GM23338 (cell line): ENCODE data around the gene FOXJ1. TPM values are rescaled to one million over a fixed set of nuclear protein-coding genes. Genes with fewer than 3 reads are reported as not detected.

ENCODE experiments used
- ATAC-seq: fragments of 200-7000 bp; cut with Tn5 transposase; 3 replicates; pipeline ENCODE4 v1.9.1; 2020
- DNase-seq: peaks from one replicate; pipeline ENCODE4 v3.0.0-alpha.2; 2015; ENCODE audit warnings: low spot score
- H2AFZ ChIP-seq: fragments of 200-600 bp; sonication (generic); 2 replicates; pipeline ENCODE4 v1.8.0; 2016; ENCODE audit warnings: antibody characterized with exemption, mild to moderate bottlenecking, moderate library complexity
- H3F3A ChIP-seq: fragments of 200-600 bp; sonication (generic); replicated peaks from 2 replicates; pipeline ENCODE4 v1.8.0; 2017; ENCODE audit warnings: antibody characterized with exemption, mixed run types, low read depth
- H3K27ac ChIP-seq: fragments of 200-600 bp; sonication (generic); 2 replicates; pipeline ENCODE4 v1.6.1; 2016; ENCODE audit warnings: low read depth
- H3K27me3 ChIP-seq: fragments of 200-600 bp; sonication (generic); 2 replicates; pipeline ENCODE4 v1.8.0; 2016; ENCODE audit warnings: mild to moderate bottlenecking, mixed run types, moderate library complexity; ENCODE audit not compliant: insufficient read depth
- H3K36me3 ChIP-seq: fragments of 200-600 bp; sonication (generic); 2 replicates; pipeline ENCODE4 v1.8.0; 2016; ENCODE audit warnings: mild to moderate bottlenecking; ENCODE audit not compliant: insufficient read depth
- H3K4me1 ChIP-seq: fragments of 200-600 bp; sonication (generic); 2 replicates; pipeline ENCODE4 v1.8.0; 2016; ENCODE audit warnings: mild to moderate bottlenecking, moderate library complexity; ENCODE audit not compliant: insufficient read depth
- H3K4me2 ChIP-seq: fragments of 200-600 bp; sonication (generic); 2 replicates; pipeline ENCODE4 v1.7.1; 2017; ENCODE audit warnings: mixed run types
- H3K4me3 ChIP-seq: fragments of 200-600 bp; sonication (generic); 2 replicates; pipeline ENCODE4 v1.6.1; 2016; ENCODE audit warnings: mixed run types
- H3K79me2 ChIP-seq: fragments of 200-600 bp; sonication (generic); replicated peaks from 2 replicates; pipeline ENCODE4 v1.8.0; 2017; ENCODE audit warnings: mild to moderate bottlenecking; ENCODE audit not compliant: insufficient read depth
- H3K9me2 ChIP-seq: fragments of 200-600 bp; sonication (generic); 2 replicates; pipeline ENCODE4 v1.8.0; 2017; ENCODE audit not compliant: insufficient read depth
- H4K20me1 ChIP-seq: fragments of 200-600 bp; sonication (generic); replicated peaks from 2 replicates; pipeline ENCODE4 v1.8.0; 2017; ENCODE audit warnings: mild to moderate bottlenecking; ENCODE audit not compliant: insufficient read depth
- H3K27ac Mint-ChIP-seq: 2 replicates; pipeline ENCODE4 v1.8.0; 2020; ENCODE audit warnings: inconsistent platforms, mild to moderate bottlenecking, moderate library complexity, mixed read lengths
- H3K27me3 Mint-ChIP-seq: 3 replicates; pipeline ENCODE4 v1.8.0; 2022; ENCODE audit warnings: low read depth, mild to moderate bottlenecking, moderate library complexity, mixed read lengths, inconsistent platforms; ENCODE audit not compliant: insufficient read depth, poor library complexity
- H3K36me3 Mint-ChIP-seq: 3 replicates; pipeline ENCODE4 v1.8.0; 2021; ENCODE audit warnings: low read depth, mild to moderate bottlenecking, inconsistent platforms, moderate library complexity, mixed read lengths
- H3K4me1 Mint-ChIP-seq: 3 replicates; pipeline ENCODE4 v1.8.0; 2020; ENCODE audit warnings: mild to moderate bottlenecking, inconsistent platforms, mixed read lengths
- H3K4me3 Mint-ChIP-seq: 3 replicates; pipeline ENCODE4 v1.8.0; 2021; ENCODE audit warnings: moderate library complexity, mild to moderate bottlenecking, inconsistent platforms, mixed read lengths
- H3K9me3 Mint-ChIP-seq: 3 replicates; pipeline ENCODE4 v1.8.0; 2020; ENCODE audit warnings: moderate library complexity, mild to moderate bottlenecking, inconsistent platforms, mixed read lengths
- CREB1 ChIP-seq: fragments of 250-450 bp; sonication (Bioruptor Pico); IDR thresholded peaks from 2 replicates; pipeline ENCODE4 v1.5.0; 2020; ENCODE audit warnings: low read depth, mild to moderate bottlenecking, moderate library complexity
- ETS1 ChIP-seq: IDR thresholded peaks from 2 replicates; pipeline ENCODE4 v1.6.1; 2016; ENCODE audit warnings: antibody characterized with exemption
- EZH2 ChIP-seq: fragments of 200-600 bp; sonication (generic); IDR thresholded peaks from one replicate; pipeline ENCODE4 v1.8.0; 2017; ENCODE audit warnings: antibody characterized with exemption, mild to moderate bottlenecking, low read depth; ENCODE audit not compliant: unreplicated experiment
- EZH2phosphoT487 ChIP-seq: fragments of 200-600 bp; sonication (generic); IDR thresholded peaks from one replicate; pipeline ENCODE4 v1.8.1; 2018; ENCODE audit warnings: antibody characterized with exemption; ENCODE audit not compliant: unreplicated experiment
- JUNB ChIP-seq: IDR thresholded peaks from one replicate; pipeline ENCODE4 v1.6.1; 2016; ENCODE audit warnings: antibody characterized with exemption; ENCODE audit not compliant: unreplicated experiment
- NANOG ChIP-seq: IDR thresholded peaks from 2 replicates; pipeline ENCODE4 v1.6.1; 2016; ENCODE audit warnings: antibody characterized with exemption, borderline replicate concordance
- POLR2AphosphoS5 ChIP-seq: IDR thresholded peaks from 2 replicates; pipeline ENCODE4 v1.6.1; 2016; ENCODE audit warnings: antibody characterized with exemption, low read depth
- STAT1 ChIP-seq: IDR thresholded peaks from one replicate; pipeline ENCODE4 v1.6.1; 2016; ENCODE audit warnings: antibody characterized with exemption; ENCODE audit not compliant: unreplicated experiment
- ZNF114 ChIP-seq: fragments of 250-450 bp; sonication (Bioruptor Pico); IDR thresholded peaks from 2 replicates; pipeline ENCODE4 v1.5.0; 2020; ENCODE audit warnings: mild to moderate bottlenecking, moderate library complexity
- ZNF331 ChIP-seq: fragments of 250-450 bp; sonication (Bioruptor Pico); IDR thresholded peaks from 2 replicates; pipeline ENCODE4 v1.5.0; 2020; ENCODE audit warnings: low read depth, mild to moderate bottlenecking, moderate library complexity
- polyA plus RNA-seq: library from polyadenylated mRNA; unstranded; fragments of >200 nt; fragmentation: Nextera tagmentation; extraction: Ambion mirVana; gene quantifications from 2 replicates; pipeline ENCODE4 v1.2.1, GENCODE V29; 2016
- total RNA-seq: library from RNA; depleted of rRNA; stranded (reverse); fragments of >200 nt; shearing (Covaris generic); gene quantifications from 2 replicates; pipeline ENCODE4 v1.2.3, GENCODE V29; 2014
- TF ChIP-seq, protein P1 (sequence below), 2 experiments: fragments of 200-600 bp in 1 of 2; sonication (generic) in 1 of 2; conservative IDR thresholded peaks; 2 replicates each; pipeline versions ENCODE4 v1.5.1 to v1.6.1; 2016 to 2017; ENCODE audit warnings: antibody characterized with exemption in 2 of 2, low read depth in 2 of 2, mild to moderate bottlenecking in 2 of 2, moderate library complexity in 1 of 2

FOXJ1 gene
- total and polyA plus RNA-seq, 2 experiments from 2014 or later = 2.3 to 12.3 TPM

GRCh38 chr17:76179496-76180467 lies 38.7 kb upstream of the FOXJ1 start:
- ATAC-seq = no peak
- no peaks in the 10 kb centered on the region for H3K36me3 ChIP-seq
- H3K27me3 Mint-ChIP-seq = peaks cover 11% of the 10 kb centered on the region
- H3F3A ChIP-seq = no peaks in the 10 kb centered on the region; the same call in 1 of the 2 replicates
- no peak overlapping the region for H3K4me3 Mint-ChIP-seq
- no peak overlapping the region for H3K27ac ChIP-seq
- H3K4me1 Mint-ChIP-seq = peaks cover 14% of the 10 kb centered on the region
- H3K27ac Mint-ChIP-seq = no peak overlapping the region
- H3K4me1 ChIP-seq = peaks cover 5% of the 10 kb centered on the region
- H3K9me3 Mint-ChIP-seq = no peaks in the 10 kb centered on the region
- no peaks in the 10 kb centered on the region for H3K36me3 Mint-ChIP-seq
- H4K20me1 ChIP-seq = no peaks in the 10 kb centered on the region
- no peaks in the 10 kb centered on the region for H3K27me3 ChIP-seq
- no peak overlapping the region for H3K4me2 ChIP-seq
- TF ChIP-seq ETS1 = no peak
- TF ChIP-seq POLR2AphosphoS5 = no peak
- no peak for TF ChIP-seq NANOG
- no peak for TF ChIP-seq ZNF114
- no peak for TF ChIP-seq EZH2phosphoT487
- no peak for TF ChIP-seq EZH2
- TF ChIP-seq ZNF331 = no peak
- TF ChIP-seq, protein P1, sequence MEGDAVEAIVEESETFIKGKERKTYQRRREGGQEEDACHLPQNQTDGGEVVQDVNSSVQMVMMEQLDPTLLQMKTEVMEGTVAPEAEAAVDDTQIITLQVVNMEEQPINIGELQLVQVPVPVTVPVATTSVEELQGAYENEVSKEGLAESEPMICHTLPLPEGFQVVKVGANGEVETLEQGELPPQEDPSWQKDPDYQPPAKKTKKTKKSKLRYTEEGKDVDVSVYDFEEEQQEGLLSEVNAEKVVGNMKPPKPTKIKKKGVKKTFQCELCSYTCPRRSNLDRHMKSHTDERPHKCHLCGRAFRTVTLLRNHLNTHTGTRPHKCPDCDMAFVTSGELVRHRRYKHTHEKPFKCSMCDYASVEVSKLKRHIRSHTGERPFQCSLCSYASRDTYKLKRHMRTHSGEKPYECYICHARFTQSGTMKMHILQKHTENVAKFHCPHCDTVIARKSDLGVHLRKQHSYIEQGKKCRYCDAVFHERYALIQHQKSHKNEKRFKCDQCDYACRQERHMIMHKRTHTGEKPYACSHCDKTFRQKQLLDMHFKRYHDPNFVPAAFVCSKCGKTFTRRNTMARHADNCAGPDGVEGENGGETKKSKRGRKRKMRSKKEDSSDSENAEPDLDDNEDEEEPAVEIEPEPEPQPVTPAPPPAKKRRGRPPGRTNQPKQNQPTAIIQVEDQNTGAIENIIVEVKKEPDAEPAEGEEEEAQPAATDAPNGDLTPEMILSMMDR (conservative IDR thresholded peaks at IDR 0.05; ENCODE audit: low read depth in 2 of 2) = no peak
- no peaks in the 10 kb centered on the region for H3K9me2 ChIP-seq
- no peaks in the 10 kb centered on the region for H3K79me2 ChIP-seq
- no peak for DNase-seq
- H2AFZ ChIP-seq = no peak overlapping the region
- H3K4me3 ChIP-seq = no peak overlapping the region

GRCh38 chr17:76178124-76178523 lies 37.1 kb upstream of the FOXJ1 start:
- Mint-ChIP-seq H3K4me1 (peaks cover 14% of the 10 kb centered on the region), H3K36me3 (no peaks in the 10 kb centered on the region), H3K27ac (no peak overlapping the region), H3K27me3 (peaks cover 11% of the 10 kb centered on the region), H3K9me3 (no peaks in the 10 kb centered on the region), H3K4me3 (no peak overlapping the region)
- Histone ChIP-seq H3K4me3 (no peak overlapping the region), H3K27me3 (no peaks in the 10 kb centered on the region), H2AFZ (no peak overlapping the region), H3K79me2 (no peaks in the 10 kb centered on the region), H3K9me2 (no peaks in the 10 kb centered on the region), H4K20me1 (no peaks in the 10 kb centered on the region), H3F3A (no peaks in the 10 kb centered on the region; the same call in 1 of the 2 replicates), H3K27ac (no peak overlapping the region), H3K4me2 (no peak overlapping the region), H3K4me1 (peaks cover 8% of the 10 kb centered on the region), H3K36me3 (no peaks in the 10 kb centered on the region)
- DNase-seq (no peak), ATAC-seq (no peak)
- no peak for TF ChIP-seq STAT1
- TF ChIP-seq JUNB = no peak
- TF ChIP-seq, protein P1 (conservative IDR thresholded peaks at IDR 0.05; ENCODE audit: low read depth in 2 of 2) = no peak
- TF ChIP-seq EZH2phosphoT487 = no peak
- TF ChIP-seq POLR2AphosphoS5 = no peak
- TF ChIP-seq CREB1 = no peak
